ENCODE data around the gene SSH2. TPM values are rescaled to one million over a fixed set of nuclear protein-coding genes. Genes with fewer than 3 reads are reported as not detected.

The SSH2 gene
- polyA plus RNA-seq: 16.6 and 18.4 TPM in 2 replicates
- 52.8 and 75.1 TPM in 2 replicates for polyA minus RNA-seq

- Histone ChIP-seq H3K9me3 (ENCODE audit: low read length) (no peaks in the 10 kb centered on the region), H3K9me2 (ENCODE audit: insufficient read depth, low read length) (no peaks in the 10 kb centered on the region), H3K9ac (ENCODE audit: low read length) (peak within 1 kb of the TSS; percentile 99), H3K4me2 (ENCODE audit: low read length) (peak within 1 kb of the TSS; percentile 96), H3F3A (ENCODE audit: insufficient read depth, low read length, poor library complexity, severe bottlenecking) (peaks cover 8% of the 10 kb centered on the region), H3K79me2 (replicated peaks; ENCODE audit: insufficient read depth, low read length) (peaks cover 49% of the 10 kb centered on the region), H3K4me3 (ENCODE audit: low read length) (peak within 1 kb of the TSS; percentile 72), H4K20me1 (ENCODE audit: insufficient read depth) (peaks cover 16% of the 10 kb centered on the region), H3K27me3 (ENCODE audit: insufficient read depth, low read depth, low read length) (no peaks in the 10 kb centered on the region), H2AFZ (ENCODE audit: low read depth, low read length) (peak within 1 kb of the TSS; percentile 41), H3K36me3 (ENCODE audit: insufficient read depth, low read length) (no peaks in the 10 kb centered on the region), H3K27ac (ENCODE audit: low read length) (peak within 1 kb of the TSS; percentile 99)
- TF ChIP-seq SMC3 (conservative IDR thresholded peaks at IDR 0.05; ENCODE audit: poor library complexity): no peak
- peak; percentile 39 for TF ChIP-seq EP300 (conservative IDR thresholded peaks at IDR 0.05; ENCODE audit: poor library complexity, severe bottlenecking)
- peak; percentile 90 for TF ChIP-seq REST (IDR thresholded peaks at IDR 0.05; ENCODE audit: borderline replicate concordance)
- TF ChIP-seq POLR2AphosphoS5 (IDR thresholded peaks at IDR 0.05): peak; percentile 91
Measured at GRCh38 chr17:29929533-29930408, at the start of gene SSH2. Gene SSH2 (minus strand): TSS chr17:29930228. CDS start chr17:29930000, 228 bp downstream.

GRCh38 chr17:29977836-29978235, 47.8 kb upstream of the SSH2 start:
- Histone ChIP-seq H2AFZ (ENCODE audit: low read depth, low read length) (no peak overlapping the region), H3K9ac (ENCODE audit: low read length) (no peak overlapping the region), H3K4me2 (ENCODE audit: low read length) (no peak overlapping the region), H3F3A (ENCODE audit: insufficient read depth, low read length, poor library complexity, severe bottlenecking) (no peaks in the 10 kb centered on the region), H3K27me3 (ENCODE audit: insufficient read depth, low read depth, low read length) (no peaks in the 10 kb centered on the region), H3K4me3 (ENCODE audit: low read length) (no peak overlapping the region), H3K27ac (ENCODE audit: low read length) (no peak overlapping the region), H4K20me1 (ENCODE audit: insufficient read depth) (no peaks in the 10 kb centered on the region), H3K79me2 (replicated peaks; ENCODE audit: insufficient read depth, low read length) (no peaks in the 10 kb centered on the region), H3K9me2 (ENCODE audit: insufficient read depth, low read length) (no peaks in the 10 kb centered on the region), H3K9me3 (ENCODE audit: low read length) (no peaks in the 10 kb centered on the region), H3K36me3 (ENCODE audit: insufficient read depth, low read length) (no peaks in the 10 kb centered on the region)
- no peak for TF ChIP-seq MXI1 (conservative IDR thresholded peaks at IDR 0.05; ENCODE audit: poor library complexity, severe bottlenecking)
- no peak for TF ChIP-seq RAD21 (conservative IDR thresholded peaks at IDR 0.05)
- no peak for TF ChIP-seq EP300 (conservative IDR thresholded peaks at IDR 0.05; ENCODE audit: poor library complexity, severe bottlenecking)

- Histone ChIP-seq H4K20me1 (ENCODE audit: insufficient read depth) (no peaks in the 10 kb centered on the region), H3K36me3 (ENCODE audit: insufficient read depth, low read length) (no peaks in the 10 kb centered on the region), H2AFZ (ENCODE audit: low read depth, low read length) (no peak overlapping the region), H3K9me2 (ENCODE audit: insufficient read depth, low read length) (no peaks in the 10 kb centered on the region), H3K27me3 (ENCODE audit: insufficient read depth, low read depth, low read length) (no peaks in the 10 kb centered on the region), H3K4me3 (ENCODE audit: low read length) (no peak overlapping the region), H3F3A (ENCODE audit: insufficient read depth, low read length, poor library complexity, severe bottlenecking) (no peaks in the 10 kb centered on the region), H3K27ac (ENCODE audit: low read length) (no peak overlapping the region), H3K79me2 (replicated peaks; ENCODE audit: insufficient read depth, low read length) (no peaks in the 10 kb centered on the region), H3K4me2 (ENCODE audit: low read length) (no peak overlapping the region), H3K9ac (ENCODE audit: low read length) (no peak overlapping the region), H3K9me3 (ENCODE audit: low read length) (no peaks in the 10 kb centered on the region)
- TF ChIP-seq CTCF (IDR thresholded peaks at IDR 0.05; ENCODE audit: poor library complexity, severe bottlenecking) (no peak), EZH2 (IDR thresholded peaks at IDR 0.05; ENCODE audit: borderline replicate concordance, insufficient read depth, low read length, poor library complexity, severe bottlenecking) (no peak), EP300 (conservative IDR thresholded peaks at IDR 0.05; ENCODE audit: poor library complexity, severe bottlenecking) (no peak), REST (IDR thresholded peaks at IDR 0.05; ENCODE audit: borderline replicate concordance) (no peak), POLR2AphosphoS5 (IDR thresholded peaks at IDR 0.05) (no peak), SMC3 (conservative IDR thresholded peaks at IDR 0.05; ENCODE audit: poor library complexity) (no peak), MXI1 (conservative IDR thresholded peaks at IDR 0.05; ENCODE audit: poor library complexity, severe bottlenecking) (no peak), RAD21 (conservative IDR thresholded peaks at IDR 0.05) (no peak), TAF1 (IDR thresholded peaks at IDR 0.05; ENCODE audit: low read depth) (no peak)
Measured at GRCh38 chr17:29973005-29973404, 43.0 kb upstream of the SSH2 start.

All from neural cell (in vitro differentiated cells).